HS-27A (cell line): Measurements from ENCODE around the gene TMPRSS2.

ENCODE experiments used
- DNase-seq: peaks from one replicate; pipeline ENCODE4 v3.0.0-alpha.2; 2012; ENCODE audit warnings: low read depth, missing footprints

Gene TMPRSS2

DNA sequence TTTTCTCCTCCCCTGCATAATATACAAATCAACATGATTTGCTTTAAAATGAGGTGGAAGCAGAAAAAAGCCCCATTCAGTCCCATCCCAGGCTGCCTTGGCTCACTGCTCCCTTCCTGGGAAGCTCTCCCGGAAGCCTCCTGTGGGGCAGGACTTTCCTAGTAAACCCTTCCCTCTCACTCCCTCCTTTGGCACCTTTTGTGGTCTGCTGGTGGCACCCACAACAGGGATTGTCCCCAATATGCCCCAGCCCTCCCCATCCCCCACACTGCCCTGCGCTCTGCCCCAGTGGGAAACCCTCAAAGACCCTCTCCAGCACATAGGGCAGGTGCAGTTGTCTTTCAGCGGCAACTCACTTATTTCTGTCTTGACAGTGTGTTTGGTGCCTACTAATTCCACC, 1.8 kb upstream of the TMPRSS2 start:
- DNase-seq, result no peak

DNA sequence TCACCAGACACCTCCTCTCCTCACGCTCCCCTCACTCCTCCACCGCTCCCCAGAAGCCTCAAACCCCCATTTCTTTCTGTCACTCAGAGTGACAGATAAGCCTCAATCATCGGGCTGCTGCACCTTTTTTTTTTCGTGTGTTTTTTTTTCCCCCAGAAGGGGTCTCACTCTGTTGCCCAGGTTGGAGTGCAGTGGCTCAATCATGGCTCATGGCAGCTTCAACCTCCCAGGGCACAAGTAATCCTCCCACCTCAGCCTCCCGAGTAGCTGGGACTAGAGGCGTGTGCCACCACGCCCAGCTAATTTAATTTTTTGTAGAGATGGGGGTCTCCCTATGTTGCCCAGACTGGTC, 1.2 kb upstream of the TMPRSS2 start:
- DNase-seq, result no peak

DNA sequence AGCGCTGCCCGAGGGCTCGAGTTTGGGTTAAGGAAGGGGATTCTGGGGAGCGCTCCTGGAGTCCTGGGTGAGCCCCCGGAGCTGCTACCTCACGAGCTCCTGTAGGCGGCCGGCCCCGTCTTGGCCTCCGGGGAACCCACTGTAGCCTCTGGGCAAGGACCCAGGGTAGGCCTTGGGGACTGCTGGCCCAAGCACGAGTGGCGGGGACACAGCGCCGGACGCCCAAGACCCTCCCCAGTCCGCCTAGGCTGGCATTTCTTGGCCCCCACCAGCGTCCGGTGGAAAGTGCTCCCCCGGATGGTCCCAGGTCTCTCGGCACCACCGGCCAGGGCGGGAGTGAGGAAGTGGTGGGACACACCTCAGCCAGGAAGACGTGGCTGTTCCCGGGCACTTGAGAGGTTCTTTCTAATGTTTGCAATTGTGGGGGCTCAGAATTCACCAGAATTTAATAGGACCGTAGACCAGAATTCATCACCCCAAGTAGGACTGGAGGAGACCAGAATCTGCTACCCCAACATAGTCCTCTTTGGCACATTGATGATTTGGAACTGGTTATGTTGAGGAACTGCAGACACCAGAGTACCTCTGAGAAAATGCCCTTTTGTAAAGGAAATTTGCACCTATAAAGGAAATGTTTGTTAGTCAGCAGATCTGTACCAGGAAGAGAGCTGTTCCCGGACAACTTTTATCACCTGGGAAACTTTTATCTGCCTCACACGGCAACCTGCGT, 622 bp upstream of the TMPRSS2 start:
- no peak for DNase-seq

DNA sequence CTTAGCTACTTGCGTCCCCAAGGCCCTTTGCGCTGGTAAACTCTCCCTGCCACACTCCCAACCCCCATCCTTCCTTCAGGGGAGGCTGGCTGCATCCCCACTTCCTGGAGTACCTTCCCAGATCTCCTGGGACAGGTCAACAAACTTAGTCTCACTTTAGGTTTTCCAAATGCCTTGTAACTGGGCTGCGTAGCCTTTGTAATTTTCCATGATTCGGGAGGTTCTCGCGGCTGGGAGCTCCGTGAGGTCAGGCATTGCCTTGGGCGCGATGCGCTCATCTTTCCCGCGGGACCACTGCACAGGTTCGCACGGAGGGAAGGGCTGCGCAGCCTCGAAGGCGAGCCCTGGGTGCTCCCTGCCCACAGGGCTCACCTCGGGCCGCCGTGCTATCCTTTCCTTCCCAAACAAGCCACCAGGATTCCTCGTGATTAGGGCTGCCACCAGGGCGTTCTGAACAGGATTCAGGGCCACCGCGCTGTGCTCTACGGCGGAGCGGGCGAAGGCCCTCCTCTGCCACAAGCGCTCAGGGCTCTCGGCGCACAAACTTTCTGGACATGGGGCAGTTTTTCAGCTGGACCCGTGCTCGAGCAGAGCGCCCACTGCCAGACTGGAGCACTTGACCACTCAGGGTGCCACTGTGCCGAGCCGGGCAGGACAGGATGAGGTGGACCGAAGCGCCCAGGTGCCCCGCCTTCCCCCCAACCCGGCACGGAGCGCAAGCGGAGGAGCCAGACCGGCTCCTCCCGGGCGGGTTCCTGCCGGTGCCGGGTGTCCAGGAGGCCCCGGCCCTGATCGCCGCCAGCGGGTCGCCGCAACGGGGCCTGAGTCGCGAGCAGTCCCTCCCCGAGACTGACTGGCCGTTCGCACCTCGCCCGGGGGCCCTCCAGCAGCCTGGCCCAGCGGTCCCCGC, 1.1 kb downstream of the TMPRSS2 start:
- no peak for DNase-seq

DNA sequence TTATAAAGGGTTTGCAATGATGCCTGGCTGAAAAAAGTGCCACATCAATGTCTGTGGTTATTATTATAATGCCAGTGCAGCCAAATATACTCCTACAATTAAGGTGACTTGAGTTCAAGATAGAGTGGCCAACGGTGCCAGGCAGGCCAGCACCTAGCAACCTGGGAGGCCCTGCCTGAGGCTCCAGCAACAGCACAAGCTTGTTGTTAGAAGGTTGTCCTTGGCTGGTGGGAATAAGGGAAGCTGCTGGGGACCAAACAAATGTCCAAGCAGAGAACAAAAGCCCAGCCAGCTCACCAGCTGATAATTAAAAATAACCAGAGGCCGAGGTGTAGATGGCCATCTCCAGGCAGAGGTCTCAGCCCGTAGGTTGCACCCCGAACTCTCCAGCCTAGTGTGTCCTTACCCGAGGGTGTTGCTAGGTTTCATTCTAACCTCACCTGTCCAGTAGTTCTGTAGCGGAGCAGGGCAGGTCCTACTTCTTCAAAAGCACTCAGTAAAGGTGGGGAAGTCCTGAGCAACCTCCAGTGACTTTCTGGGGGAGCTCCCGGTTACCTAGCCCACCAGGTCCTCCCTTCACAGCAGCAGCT, 1.9 kb downstream of the TMPRSS2 start:
- no peak for DNase-seq

DNA sequence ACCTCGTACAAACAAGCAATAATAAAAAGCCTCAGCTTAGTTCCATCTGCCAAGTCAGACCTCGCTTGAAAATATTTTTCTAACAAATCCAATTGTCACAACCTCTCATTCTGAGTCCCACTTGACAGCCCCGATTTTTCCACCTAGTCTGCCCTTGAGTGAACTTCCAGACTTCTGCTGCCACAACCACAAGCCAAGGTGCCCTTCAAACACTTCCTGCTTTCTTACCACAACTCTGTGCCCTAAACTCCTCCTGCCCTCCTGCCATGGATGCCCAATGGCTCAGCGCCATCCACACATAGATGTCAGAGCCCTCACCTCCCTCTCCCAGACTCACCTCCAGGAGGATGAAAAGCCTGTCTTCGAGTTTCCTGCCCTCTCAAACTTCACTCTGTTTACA, 3.9 kb downstream of the TMPRSS2 start:
- no peak for DNase-seq

DNA sequence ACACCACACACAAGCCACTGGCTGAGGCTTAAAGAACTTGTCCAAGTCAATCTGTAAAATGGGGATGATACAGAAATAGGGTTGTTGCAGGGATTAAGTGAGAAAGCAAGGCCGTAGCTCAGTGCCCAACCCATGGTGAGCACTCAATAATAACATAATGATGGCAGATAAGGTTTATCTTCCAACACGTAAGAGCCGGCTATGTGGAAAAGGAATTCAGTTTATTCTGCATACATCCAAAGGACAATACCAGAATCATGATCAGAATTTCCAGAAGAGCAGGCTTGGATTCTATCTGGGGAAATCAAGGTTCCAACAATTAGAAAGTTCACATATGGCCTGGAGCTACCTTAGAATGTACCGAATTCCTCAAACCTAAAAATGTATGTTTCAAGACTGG, 4.6 kb downstream of the TMPRSS2 start:
- DNase-seq, result no peak

DNA sequence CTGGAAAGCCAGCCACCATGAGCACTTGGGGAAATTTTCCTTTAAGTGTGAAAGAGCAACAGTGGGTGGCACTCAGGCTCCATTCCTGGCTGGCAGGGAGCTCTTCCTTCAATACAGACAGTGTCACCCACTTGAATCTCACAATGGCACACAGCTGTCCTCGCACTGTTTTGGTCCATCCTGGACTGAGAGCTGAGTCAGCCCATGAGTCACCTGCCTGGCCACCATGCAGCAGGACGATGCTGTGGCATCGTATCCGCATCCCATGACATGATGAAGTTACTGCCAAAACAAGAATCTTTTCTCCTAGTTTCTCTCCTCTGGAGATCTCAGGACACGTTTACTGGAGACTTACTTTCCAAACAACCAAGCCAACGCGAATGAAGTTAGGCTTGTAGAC, 6.0 kb downstream of the TMPRSS2 start:
- DNase-seq, result no peak

DNA sequence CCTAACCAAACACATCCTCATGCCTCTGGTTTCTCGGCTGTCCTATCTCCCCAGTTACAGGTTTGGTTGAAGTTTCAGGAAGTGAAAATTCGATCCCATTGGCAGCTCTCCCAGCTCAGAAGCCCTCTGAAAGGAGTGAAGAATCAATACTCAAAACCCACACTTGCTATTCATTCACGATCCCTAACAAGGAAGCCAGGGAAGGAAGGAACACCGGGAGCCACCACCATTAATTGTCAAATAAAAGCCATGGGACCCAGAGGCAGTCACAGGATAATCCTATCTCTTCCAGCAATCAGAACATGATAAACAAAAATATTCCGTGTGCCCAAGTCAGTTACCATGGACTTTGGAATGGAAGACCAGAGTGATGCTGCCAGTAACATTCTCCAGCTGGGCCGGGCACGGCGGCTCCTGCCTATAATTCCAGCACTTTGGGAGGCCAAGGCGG, 7.0 kb downstream of the TMPRSS2 start:
- DNase-seq, result no peak

DNA sequence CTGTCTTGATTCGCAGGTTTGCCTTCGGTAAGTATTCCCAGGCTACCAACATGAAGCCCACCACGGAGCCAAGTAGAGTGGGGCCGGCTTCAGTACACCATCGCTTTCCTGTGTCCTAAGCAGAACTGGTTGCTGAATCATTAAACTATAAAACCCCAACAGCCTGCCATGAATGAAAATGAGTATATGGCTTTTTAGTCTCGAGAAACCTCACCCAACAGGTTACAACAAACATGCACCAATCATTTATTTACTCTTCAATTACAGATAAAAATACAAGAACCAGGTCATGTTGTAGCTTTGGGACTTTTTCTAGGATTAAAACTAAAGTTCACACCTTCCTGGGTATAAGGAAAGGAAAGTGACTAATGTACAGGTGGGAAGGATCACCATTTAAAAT, 7.6 kb downstream of the TMPRSS2 start:
- DNase-seq, result no peak

DNA sequence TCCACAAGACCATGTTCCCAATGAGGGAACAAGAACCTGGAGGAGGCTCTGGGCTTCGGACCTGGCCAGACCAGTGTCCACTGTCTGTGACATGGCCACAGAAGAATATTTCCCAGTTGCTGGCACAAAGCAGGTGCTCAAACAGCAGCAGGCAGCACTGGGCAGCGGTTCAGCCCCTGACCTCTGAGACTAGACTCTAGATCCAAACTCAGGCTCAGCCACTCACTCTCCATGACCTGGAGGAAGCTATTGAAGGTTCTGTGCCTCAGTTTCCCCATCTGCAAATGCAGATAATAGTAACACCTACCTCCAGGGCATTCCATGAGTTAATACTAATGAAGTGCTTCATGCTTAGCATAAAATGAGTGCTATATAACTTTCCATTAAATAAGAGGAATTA, 8.0 kb downstream of the TMPRSS2 start:
- DNase-seq, result no peak

DNA sequence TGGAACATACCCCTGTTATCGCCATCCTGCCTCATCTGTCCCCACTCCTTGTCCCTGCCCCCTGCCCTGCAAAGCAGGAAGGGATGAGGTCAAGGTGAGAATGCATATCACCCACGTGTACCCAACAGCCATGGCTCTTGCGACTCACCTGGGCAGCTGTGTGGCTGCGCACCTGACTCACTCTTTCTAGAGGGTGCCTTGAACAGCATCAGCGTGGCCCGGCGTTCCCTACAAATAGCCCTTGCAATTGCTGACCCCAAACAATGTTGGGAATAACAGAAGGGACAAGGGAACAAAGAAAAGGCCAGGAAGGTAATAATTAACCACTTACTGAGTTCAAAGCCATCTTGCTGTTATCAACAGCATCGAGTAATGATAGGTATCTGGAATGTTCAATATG, 10.2 kb downstream of the TMPRSS2 start:
- DNase-seq, result no peak

DNA sequence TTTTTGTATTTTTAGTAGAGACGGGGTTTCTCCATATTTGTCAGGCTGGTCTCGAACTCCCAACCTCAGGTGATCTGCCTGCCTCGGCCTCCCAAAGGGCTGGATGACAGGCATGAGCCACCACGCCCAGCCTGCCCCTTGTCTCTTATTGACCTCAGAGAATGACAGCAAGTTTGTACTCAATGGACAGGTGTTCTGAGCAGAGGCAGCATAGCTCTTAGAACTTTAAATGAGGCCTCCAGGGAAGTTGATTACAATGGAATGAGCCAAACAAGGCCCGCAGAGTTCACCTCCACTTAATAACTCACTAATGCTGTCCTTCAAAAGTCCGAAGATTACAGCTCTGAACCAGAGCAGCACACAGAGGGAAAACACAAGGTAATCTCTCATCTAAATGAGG, 10.9 kb downstream of the TMPRSS2 start:
- DNase-seq, result no peak

DNA sequence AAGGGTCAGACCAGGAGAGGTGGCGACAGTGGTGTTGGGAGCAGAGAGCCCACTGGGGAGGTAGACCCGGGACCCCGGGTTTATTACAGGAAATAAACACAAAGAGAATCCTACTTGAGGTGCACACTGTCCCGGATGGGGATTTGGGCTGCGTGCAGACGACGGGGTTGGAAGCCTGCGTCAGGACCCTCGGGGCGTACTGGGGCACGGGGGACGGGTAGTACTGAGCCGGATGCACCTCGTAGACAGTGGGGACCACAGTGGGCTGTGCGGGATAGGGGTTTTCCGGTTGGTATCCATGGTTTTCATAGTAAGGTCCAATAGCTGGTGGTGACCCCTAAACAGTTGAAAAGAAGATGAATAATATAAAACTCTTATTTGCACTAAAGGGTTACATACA, 13.7 kb downstream of the TMPRSS2 start:
- DNase-seq, result no peak

DNA sequence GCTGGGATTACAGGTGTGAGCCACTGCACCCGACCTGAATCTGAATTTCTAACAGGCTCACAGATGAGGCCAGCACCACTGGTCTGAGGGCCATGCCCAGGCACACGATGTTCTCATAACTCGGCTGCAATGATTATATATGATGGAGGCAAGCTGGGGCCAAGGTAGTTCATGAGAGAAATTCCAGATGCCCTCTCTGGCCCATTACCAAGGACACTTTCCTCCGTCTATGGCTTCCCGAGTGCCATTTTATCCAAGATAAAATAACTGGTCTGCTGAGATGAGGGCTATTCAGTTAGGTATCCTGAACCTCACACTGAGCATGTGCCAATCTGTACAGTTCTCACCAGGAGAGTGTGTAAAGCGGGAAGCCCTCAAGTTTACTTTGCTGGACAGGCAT, 16.5 kb downstream of the TMPRSS2 start:
- DNase-seq, result no peak

DNA sequence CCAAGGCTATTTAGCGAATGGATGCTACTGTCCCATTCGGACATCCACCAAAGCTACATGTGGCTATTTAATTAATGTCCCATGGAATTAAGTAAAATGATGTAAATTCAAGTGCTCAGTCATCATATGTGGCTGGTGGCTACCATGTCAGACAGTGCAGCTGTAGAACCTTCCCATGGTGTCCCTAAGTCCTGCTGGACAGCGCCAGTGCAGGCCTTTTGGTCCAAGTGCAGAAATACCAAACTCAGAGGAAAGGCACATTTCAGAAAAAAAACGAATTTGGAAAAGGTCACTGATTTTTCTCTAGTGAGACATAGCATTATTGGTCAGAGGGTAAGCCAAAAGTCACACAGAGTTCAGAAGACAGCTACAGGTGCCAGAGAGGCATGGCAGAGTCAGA, 17.6 kb downstream of the TMPRSS2 start:
- DNase-seq, result no peak

DNA sequence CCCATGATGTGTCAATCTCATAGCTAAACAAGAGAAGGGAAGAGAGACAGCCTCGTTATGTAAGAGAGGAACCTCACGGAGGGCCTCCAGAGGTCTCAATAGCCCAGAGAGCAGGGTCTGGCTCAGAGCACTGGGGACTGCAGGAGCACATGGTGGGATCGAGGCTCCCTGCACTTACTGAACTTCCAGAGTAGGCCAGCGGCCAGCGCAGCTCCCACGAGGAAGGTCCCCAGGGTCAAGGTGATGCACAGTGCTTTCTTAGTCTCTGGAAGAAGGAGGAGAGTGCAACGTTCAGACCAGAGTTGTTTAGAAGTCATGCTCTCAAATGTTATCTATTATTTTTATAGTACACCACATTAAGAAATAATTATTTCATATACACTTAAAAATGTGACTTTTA, 18.6 kb downstream of the TMPRSS2 start:
- no peak for DNase-seq

DNA sequence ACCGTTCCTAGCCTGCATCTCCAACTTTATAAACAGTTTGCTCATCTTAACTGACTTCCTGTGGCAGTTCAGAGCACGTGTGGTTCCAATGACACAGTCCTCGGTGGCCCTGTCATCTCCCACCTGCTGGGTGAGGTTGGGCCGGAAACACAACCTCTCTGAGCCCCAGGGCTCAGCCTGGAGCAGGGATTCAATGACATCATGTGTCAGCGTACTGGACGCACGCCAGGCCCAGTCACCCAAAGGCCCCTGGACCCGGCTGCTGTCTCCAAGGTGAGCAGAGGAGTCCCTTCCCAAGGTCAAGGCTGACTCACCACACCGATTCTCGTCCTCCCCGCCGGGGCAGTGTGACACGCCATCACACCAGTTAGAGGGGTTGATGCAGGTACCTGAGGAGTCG, 19.9 kb downstream of the TMPRSS2 start:
- DNase-seq, result no peak

DNA sequence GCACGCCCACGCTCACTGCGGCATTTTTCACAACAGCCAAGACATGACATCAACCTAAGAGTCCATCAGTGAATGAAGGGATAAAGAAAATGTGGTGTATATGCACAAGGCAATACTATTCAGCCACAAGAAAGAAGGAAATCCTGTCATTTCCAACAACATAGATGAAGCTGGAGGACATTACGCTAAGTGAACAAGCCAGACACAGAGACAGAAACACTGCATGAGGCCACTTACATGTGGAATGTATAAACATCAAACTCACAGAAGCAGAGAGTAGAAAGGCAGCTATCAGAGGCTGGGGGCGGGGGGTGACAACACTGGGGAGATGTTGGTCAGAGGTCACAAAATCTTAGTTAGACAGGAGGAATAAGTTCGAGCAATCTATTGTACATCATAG, 20.9 kb downstream of the TMPRSS2 start:
- no peak for DNase-seq

DNA sequence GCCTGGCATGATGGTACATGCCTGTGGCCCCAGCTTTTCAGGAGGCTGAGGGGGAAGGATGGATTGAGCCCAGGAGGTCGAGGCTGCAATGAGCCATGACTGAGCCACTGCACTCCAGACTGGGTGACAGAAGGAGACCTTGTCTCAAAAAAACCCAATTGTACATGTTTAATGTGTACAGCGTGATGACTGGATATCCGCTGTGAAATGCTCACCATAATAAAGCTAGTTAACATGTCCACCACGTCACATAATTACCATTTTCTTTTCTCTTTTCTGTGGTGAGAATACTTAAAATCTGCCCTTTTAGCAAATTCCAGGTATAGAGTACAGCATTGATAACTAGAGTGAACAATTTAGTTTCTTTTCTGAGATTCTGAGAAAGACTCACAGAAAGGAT, 24.0 kb downstream of the TMPRSS2 start:
- DNase-seq, result no peak

DNA sequence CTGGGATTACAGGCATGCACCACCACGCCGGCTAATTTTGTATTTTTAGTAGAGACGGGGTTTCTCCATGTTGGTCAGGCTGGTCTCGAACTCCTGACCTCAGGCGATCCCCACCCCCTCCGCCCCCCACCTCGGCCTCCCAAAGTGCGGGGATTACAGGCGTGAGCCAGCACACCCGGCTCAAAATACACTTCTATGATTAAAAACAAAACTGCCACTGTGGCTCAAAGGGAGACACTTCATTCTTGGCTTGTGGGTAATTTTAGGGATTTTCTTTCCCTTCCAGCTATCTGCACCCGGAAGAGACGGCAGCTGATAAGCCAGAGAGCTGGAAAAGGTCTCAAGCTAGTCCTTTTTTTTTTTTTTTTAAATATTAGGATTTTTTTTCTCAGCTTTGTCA, 24.5 kb downstream of the TMPRSS2 start:
- no peak for DNase-seq

DNA sequence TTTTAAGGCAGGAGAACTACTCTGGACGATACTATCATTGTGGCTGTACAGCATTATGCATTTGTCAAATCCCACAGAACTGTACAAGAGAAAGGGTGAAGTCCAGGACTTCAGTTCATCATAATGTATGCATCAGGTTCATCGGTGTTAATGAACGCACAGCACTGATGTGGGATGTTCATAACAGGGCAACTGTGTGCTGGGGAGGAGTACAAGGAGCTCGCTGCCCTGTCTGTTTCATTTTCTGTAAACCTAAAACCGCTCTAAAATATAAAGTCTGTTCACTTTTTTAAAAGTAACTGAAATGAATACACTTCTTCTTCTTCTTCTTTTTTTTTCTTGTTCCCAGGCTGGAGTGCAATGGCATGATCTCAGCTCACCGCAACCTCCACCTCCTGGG, 25.0 kb downstream of the TMPRSS2 start:
- no peak for DNase-seq

DNA sequence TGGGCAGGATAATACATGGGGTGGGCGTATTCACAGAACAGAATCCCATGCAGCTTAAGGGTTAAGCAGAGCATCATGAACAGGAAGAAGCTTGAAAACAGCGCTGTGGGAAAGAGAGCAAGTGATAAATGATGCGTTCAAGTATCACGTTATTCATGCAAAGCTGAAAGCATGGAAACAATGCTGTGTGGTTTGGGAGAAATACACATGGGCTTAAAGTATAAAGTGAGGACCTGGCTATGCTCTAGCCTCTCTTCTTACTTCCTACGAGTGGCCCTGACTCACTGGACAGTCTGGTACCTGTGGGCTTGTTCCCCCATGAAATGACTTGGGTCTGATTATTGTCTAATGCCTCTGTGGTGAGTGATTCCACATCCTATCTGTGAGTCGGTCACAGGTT, 25.7 kb downstream of the TMPRSS2 start:
- DNase-seq, result no peak
